HepG2 (cell line): ENCODE measurements around the gene PCNA. TPM values are rescaled to one million over a fixed set of nuclear protein-coding genes. Genes with fewer than 3 reads are reported as not detected.
A peak's percentile ranks its signal among the peaks of the same experiment; 100 is the strongest.

Experiments used
- DPF2 ChIP-seq: sonication (generic); formaldehyde crosslinking; IDR thresholded peaks from 2 replicates; pipeline ENCODE4 v1.4.0; 2020; ENCODE audit warnings: mild to moderate bottlenecking, low read depth, missing genetic modification reagents, borderline replicate concordance
- GATAD1 ChIP-seq: IDR thresholded peaks from 2 replicates; pipeline ENCODE4 v1.6.1; 2016; ENCODE audit warnings: missing genetic modification reagents, missing compliant biosample characterization
- MAZ ChIP-seq, 2 experiments: sonication (generic) in 1 of 2; formaldehyde crosslinking in 1 of 2; IDR thresholded peaks; 2 replicates each; pipeline versions ENCODE4 v1.5.0 to v1.6.1; 2012 to 2020; ENCODE audit warnings: low read depth in 2 of 2, mild to moderate bottlenecking in 2 of 2, borderline replicate concordance in 1 of 2, improper control_type of control experiment in 1 of 2, low read length in 1 of 2, missing genetic modification reagents in 1 of 2, moderate library complexity in 1 of 2
- MNT ChIP-seq: fragments of 450-650 bp; IDR thresholded peaks from 2 replicates; pipeline ENCODE4 v1.6.1; 2016
- PCBP2 ChIP-seq: fragments of 200-400 bp; formaldehyde crosslinking; optimal IDR thresholded peaks from 2 replicates; pipeline ENCODE3; 2018; ENCODE audit warnings: low read length, low read depth; ENCODE audit not compliant: poor library complexity, severe bottlenecking
- SAP130 ChIP-seq: IDR thresholded peaks from 2 replicates; pipeline ENCODE4 v1.6.1; 2016; ENCODE audit warnings: low read depth
- XRCC5 ChIP-seq: fragments of 200-400 bp; formaldehyde crosslinking; optimal IDR thresholded peaks from 2 replicates; pipeline ENCODE3; 2017; ENCODE audit warnings: mild to moderate bottlenecking, low read length
- ZFP82 ChIP-seq: sonication (generic); formaldehyde crosslinking; IDR thresholded peaks from 2 replicates; pipeline ENCODE4 v1.5.1; 2020; ENCODE audit warnings: mild to moderate bottlenecking, missing genetic modification reagents, borderline replicate concordance
- ZFP90 ChIP-seq: sonication (generic); formaldehyde crosslinking; IDR thresholded peaks from 2 replicates; pipeline ENCODE4 v1.8.0; 2022; ENCODE audit warnings: missing genetic modification reagents, mild to moderate bottlenecking, inconsistent platforms, borderline replicate concordance
- ZFP91 ChIP-seq: sonication (generic); formaldehyde crosslinking; IDR thresholded peaks from 2 replicates; pipeline ENCODE4 v1.9.0; 2022; ENCODE audit warnings: missing genetic modification reagents, mild to moderate bottlenecking, borderline replicate concordance
- ZNF280D ChIP-seq: sonication (generic); formaldehyde crosslinking; IDR thresholded peaks from 2 replicates; pipeline ENCODE4 v1.5.1; 2020; ENCODE audit warnings: mild to moderate bottlenecking, missing genetic modification reagents
- ZNF333 ChIP-seq: sonication (generic); formaldehyde crosslinking; IDR thresholded peaks from 2 replicates; pipeline ENCODE4 v1.4.0; 2020; ENCODE audit warnings: mild to moderate bottlenecking, missing genetic modification reagents, borderline replicate concordance
- ZNF383 ChIP-seq: sonication (generic); formaldehyde crosslinking; IDR thresholded peaks from 2 replicates; pipeline ENCODE4 v1.4.0; 2020; ENCODE audit warnings: missing genetic modification reagents, mild to moderate bottlenecking, borderline replicate concordance
- ZNF513 ChIP-seq: sonication (generic); formaldehyde crosslinking; conservative IDR thresholded peaks from 2 replicates; pipeline ENCODE4 v1.5.0; 2020; ENCODE audit warnings: missing genetic modification reagents
- ZNF576 ChIP-seq: sonication (generic); formaldehyde crosslinking; IDR thresholded peaks from 2 replicates; pipeline ENCODE4 v1.4.0; 2020; ENCODE audit warnings: mild to moderate bottlenecking, missing genetic modification reagents
- ZNF589 ChIP-seq: sonication (generic); formaldehyde crosslinking; conservative IDR thresholded peaks from 2 replicates; pipeline ENCODE4 v1.8.0; 2022; ENCODE audit warnings: mild to moderate bottlenecking, moderate library complexity, missing genetic modification reagents
- ZNF83 ChIP-seq: sonication (generic); formaldehyde crosslinking; IDR thresholded peaks from 2 replicates; pipeline ENCODE4 v1.4.0; 2020; ENCODE audit warnings: missing genetic modification reagents, mild to moderate bottlenecking, borderline replicate concordance
- polyA plus RNA-seq, 8 experiments: library from polyadenylated mRNA; depleted of rRNA in 3 of 8; stranded (reverse) in 7 of 8; unstranded in 1 of 8; fragments of >200 nt; fragmentation: Illumina TruSeq in 4 of 8; extraction: Trizol in 4 of 8; gene quantifications; 2 replicates each; pipeline versions ENCODE4 v1.2.1 to v1.2.3, GENCODE V29; 2011 to 2016; ENCODE audit warnings: low read depth in 4 of 8, missing spikeins in 1 of 8, mixed read lengths in 1 of 8; ENCODE audit not compliant: insufficient read depth in 1 of 8
- total RNA-seq, 5 experiments: library from RNA; depleted of rRNA; stranded (reverse); fragments of >200 nt; fragmentation: Illumina TruSeq; extraction: Trizol; gene quantifications; 2 replicates each; pipeline ENCODE4 v1.2.3, GENCODE V29; 2016; ENCODE audit warnings: low read depth in 1 of 5

Gene PCNA
- total and polyA plus RNA-seq, 2 of the 13 experiments (the other 11 are each of a cell fraction or from before 2014, with no cell fraction given): 229 to 655 TPM

- TF ChIP-seq MNT (no peak), GATAD1 (CRISPR knock-in tag) (0 out of 2 replicates have a peak, but pooled peaks have one; percentile 34), ZNF589 (CRISPR knock-in tag) (no peak), SAP130 (no peak), ZFP91 (CRISPR knock-in tag) (peak; percentile 55; the same call in 1 of the 2 replicates), XRCC5 (no peak), DPF2 (0 out of 2 replicates have a peak, but pooled peaks have one; percentile 17), ZFP90 (CRISPR knock-in tag) (no peak), ZNF333 (CRISPR knock-in tag) (no peak), PCBP2 (peak; percentile 56), ZNF83 (no peak), ZFP82 (no peak; the same call in 1 of the 2 replicates), ZNF576 (no peak), ZNF383 (CRISPR knock-in tag) (no peak), ZNF513 (CRISPR knock-in tag) (no peak), MAZ (IDR thresholded peaks at IDR 0.05; ENCODE audit: borderline replicate concordance, low read depth, low read length) (0 out of 2 replicates have a peak, but pooled peaks have one; percentile 11), MAZ (CRISPR knock-in tag; IDR thresholded peaks at IDR 0.05; ENCODE audit: low read depth) (peak; percentile 49; the same call in 1 of the 2 replicates), ZNF280D (CRISPR knock-in tag) (no peak)
These were observed 7.6 kb upstream of the PCNA start (continued) for GRCh38 chr20:5127204-5127858.
